NOMO-1 (cell line): ENCODE results near the gene CDC25C.

Experiments
- DNase-seq, 2 experiments: peaks; one replicate each; lab custom pipeline; 2025; ENCODE audit not compliant: unreplicated experiment in 2 of 2; lab: John Stamatoyannopoulos, UW

The CDC25C gene

GRCh38 chr5:138240650-138241385 is 90.8 kb downstream of the CDC25C start:
- peak; percentile 35 to 61 for DNase-seq

GRCh38 chr5:138238034-138238433 is 93.6 kb downstream of the CDC25C start:
- DNase-seq, result no peak
